ENCODE measurements around the gene CCDC73. TPM values are rescaled to one million over a fixed set of nuclear protein-coding genes. Genes with fewer than 3 reads are reported as not detected.

Gene CCDC73
- polyA plus RNA-seq, 4 donors: 0.01 to 0.09 TPM; not detected in 2

DNA sequence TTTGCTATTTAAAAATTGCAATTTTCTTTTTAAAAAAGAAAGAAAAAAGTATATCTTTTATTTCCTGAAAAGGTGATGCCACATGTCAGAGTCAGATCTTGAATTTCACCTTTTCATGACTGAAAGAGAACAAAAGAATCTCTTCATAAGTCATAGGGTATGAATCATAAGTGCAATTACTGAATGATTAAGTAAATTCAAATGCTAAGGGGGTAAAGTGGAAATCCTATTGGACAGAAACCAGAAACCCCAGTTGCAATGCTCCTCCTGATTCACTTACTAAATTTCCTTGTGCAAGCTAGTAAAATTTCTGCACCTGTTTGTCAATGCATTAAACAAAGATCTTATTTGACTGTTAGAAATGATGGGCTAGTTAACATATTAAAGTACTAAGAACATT lies 27.1 kb upstream of the CCDC73 start:
- H3K4me3 ChIP-seq (ENCODE audit: low read depth in 1 of 3, low read length in 3 of 3): no peak overlapping the region
- DNase-seq (no peak), FAIRE-seq (no peak)
- H3K27ac ChIP-seq (ENCODE audit: low read depth in 1 of 3, low read length in 2 of 3): no peak overlapping the region
- peaks cover 0 to 2% of the 10 kb centered on the region in 2 donors for H3K9me3 ChIP-seq (ENCODE audit: control insufficient read depth in 2 of 2, insufficient read depth in 1 of 2, low read depth in 1 of 2, low read length in 1 of 2)
- H3K27me3 ChIP-seq (ENCODE audit: control insufficient read depth in 3 of 3, insufficient read depth in 3 of 3, low read length in 3 of 3): no peaks in the 10 kb centered on the region
- H3K36me3 ChIP-seq (ENCODE audit: control insufficient read depth in 3 of 3, insufficient read depth in 2 of 3, low read depth in 1 of 3, low read length in 3 of 3): no peaks in the 10 kb centered on the region
- no peaks in the 10 kb centered on the region for H3K4me1 ChIP-seq (ENCODE audit: control insufficient read depth in 3 of 3, insufficient read depth in 2 of 3, low read depth in 1 of 3, low read length in 2 of 3)

DNA sequence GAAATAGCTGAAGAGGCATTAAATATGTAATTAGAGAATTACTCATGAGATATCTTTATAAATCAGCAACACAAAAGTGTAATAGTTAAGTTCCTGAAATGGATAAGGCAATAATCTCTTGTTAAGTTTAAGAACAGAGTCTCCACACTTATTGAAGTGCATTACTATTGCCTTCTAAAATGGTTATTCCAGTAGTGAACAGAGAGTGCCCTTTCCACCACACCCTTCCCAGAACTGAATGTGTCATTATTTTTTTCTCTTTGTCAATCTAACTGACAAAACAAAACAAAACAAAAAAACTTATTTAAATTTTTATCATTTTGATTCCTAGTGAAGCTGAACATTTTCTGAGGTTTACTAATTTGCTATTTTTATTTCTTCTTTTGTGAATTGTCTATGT lies 26.0 kb upstream of the CCDC73 start:
- no peak overlapping the region for H3K4me3 ChIP-seq (ENCODE audit: low read depth in 1 of 3, low read length in 3 of 3)
- no peaks in the 10 kb centered on the region for H3K4me1 ChIP-seq (ENCODE audit: control insufficient read depth in 3 of 3, insufficient read depth in 2 of 3, low read depth in 1 of 3, low read length in 2 of 3)
- DNase-seq (no peak), FAIRE-seq (no peak)
- no peaks in the 10 kb centered on the region for H3K27me3 ChIP-seq (ENCODE audit: control insufficient read depth in 3 of 3, insufficient read depth in 3 of 3, low read length in 3 of 3)
- H3K36me3 ChIP-seq (ENCODE audit: control insufficient read depth in 3 of 3, insufficient read depth in 2 of 3, low read depth in 1 of 3, low read length in 3 of 3): no peaks in the 10 kb centered on the region
- H3K9me3 ChIP-seq (ENCODE audit: control insufficient read depth in 2 of 2, insufficient read depth in 1 of 2, low read depth in 1 of 2, low read length in 1 of 2): peaks cover 0 to 2% of the 10 kb centered on the region in 2 donors
- no peak overlapping the region for H3K27ac ChIP-seq (ENCODE audit: low read depth in 1 of 3, low read length in 2 of 3)

DNA sequence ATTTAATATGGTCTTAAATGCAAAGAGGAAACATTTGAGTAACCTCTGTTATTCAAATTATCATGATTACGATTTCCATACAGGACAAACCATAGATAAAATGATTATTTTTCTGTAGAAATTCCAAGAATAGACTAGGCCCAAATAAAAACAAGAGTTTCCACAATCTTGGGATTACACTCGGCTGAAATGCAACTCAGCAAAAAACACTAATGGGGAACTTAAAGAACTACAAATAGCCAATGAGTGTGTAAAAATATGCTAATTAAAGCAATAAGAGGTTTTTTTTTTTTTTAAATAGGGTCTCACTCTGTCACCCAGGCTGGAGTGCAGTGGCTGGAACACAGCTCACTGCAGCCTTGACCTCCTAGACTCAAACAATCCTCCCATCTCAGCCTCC lies 24.7 kb upstream of the CCDC73 start:
- FAIRE-seq (no peak), DNase-seq (no peak)
- Histone ChIP-seq H3K4me1 (ENCODE audit: control insufficient read depth in 3 of 3, insufficient read depth in 2 of 3, low read depth in 1 of 3, low read length in 2 of 3) (no peaks in the 10 kb centered on the region), H3K9me3 (ENCODE audit: control insufficient read depth in 2 of 2, insufficient read depth in 1 of 2, low read depth in 1 of 2, low read length in 1 of 2) (peaks cover 0 to 2% of the 10 kb centered on the region in 2 donors), H3K27ac (ENCODE audit: low read depth in 1 of 3, low read length in 2 of 3) (no peak overlapping the region), H3K27me3 (ENCODE audit: control insufficient read depth in 3 of 3, insufficient read depth in 3 of 3, low read length in 3 of 3) (no peaks in the 10 kb centered on the region), H3K36me3 (ENCODE audit: control insufficient read depth in 3 of 3, insufficient read depth in 2 of 3, low read depth in 1 of 3, low read length in 3 of 3) (no peaks in the 10 kb centered on the region), H3K4me3 (ENCODE audit: low read depth in 1 of 3, low read length in 3 of 3) (no peak overlapping the region)
- 82 to 92% (median 86%) methylated on average over 2 of the region's 2 CpGs for WGBS, 3 donors

DNA sequence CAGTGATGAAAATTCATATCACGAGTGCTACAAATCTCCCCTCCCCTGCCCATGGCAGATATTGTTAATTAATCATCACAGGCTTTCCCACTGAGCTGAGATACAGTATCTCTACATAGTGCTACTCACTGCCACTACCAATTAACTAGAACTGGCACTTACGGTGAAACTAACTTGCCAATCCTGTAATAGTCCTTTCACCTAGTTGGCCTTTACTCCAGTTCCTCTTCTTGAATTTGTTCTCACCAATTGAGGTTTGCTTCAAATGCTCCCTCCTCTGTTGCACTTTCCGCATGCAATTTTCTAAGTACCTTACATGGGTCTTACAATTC lies 23.4 kb upstream of the CCDC73 start:
- no peak for FAIRE-seq
- no peak overlapping the region for H3K4me3 ChIP-seq (ENCODE audit: low read depth in 1 of 3, low read length in 3 of 3)
- H3K4me1 ChIP-seq (ENCODE audit: control insufficient read depth in 3 of 3, insufficient read depth in 2 of 3, low read depth in 1 of 3, low read length in 2 of 3): no peaks in the 10 kb centered on the region
- H3K27ac ChIP-seq (ENCODE audit: low read depth in 1 of 3, low read length in 2 of 3): no peak overlapping the region
- H3K27me3 ChIP-seq (ENCODE audit: control insufficient read depth in 3 of 3, insufficient read depth in 3 of 3, low read length in 3 of 3): no peaks in the 10 kb centered on the region
- no peak for DNase-seq
- WGBS, 3 donors: 71 to 81% (median 81%) methylated on average over 3 of the region's 3 CpGs
- no peaks in the 10 kb centered on the region for H3K9me3 ChIP-seq (ENCODE audit: control insufficient read depth in 2 of 2, insufficient read depth in 1 of 2, low read depth in 1 of 2, low read length in 1 of 2)
- H3K36me3 ChIP-seq (ENCODE audit: control insufficient read depth in 3 of 3, insufficient read depth in 2 of 3, low read depth in 1 of 3, low read length in 3 of 3): no peaks in the 10 kb centered on the region

DNA sequence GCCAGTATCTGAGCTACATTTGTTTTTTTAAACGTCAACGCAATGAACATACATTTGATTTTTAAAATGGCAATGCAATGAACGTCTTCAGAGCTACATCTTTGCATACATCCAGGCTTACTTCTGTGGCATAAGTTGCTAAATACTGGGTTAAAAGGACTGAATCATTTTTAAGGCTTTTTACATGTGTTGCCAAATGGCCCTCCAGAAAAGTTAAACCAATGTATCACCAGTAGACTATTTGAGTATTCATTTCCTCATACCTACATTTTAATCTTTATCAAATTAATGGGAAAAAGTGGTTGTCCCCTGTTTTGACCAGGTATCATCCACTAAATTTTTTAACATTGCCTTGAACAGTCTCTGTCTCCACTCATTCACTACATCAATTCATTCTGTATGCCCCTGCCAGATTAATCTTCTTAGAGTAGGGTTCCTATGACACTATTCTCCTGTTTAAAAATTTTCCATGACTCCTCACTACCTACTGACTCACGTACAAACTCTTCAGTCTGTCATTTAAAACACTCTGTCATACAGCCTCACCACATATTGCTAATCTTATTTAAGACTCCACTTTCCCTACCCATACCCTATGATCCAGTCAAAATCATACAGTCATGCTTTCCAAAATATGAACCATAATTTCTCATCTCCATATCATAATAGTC lies 22.9 kb upstream of the CCDC73 start:
- no peak overlapping the region for H3K27ac ChIP-seq (ENCODE audit: low read depth in 1 of 3, low read length in 2 of 3)
- H3K9me3 ChIP-seq (ENCODE audit: control insufficient read depth in 2 of 2, insufficient read depth in 1 of 2, low read depth in 1 of 2, low read length in 1 of 2): no peaks in the 10 kb centered on the region
- WGBS, 3 donors: 81 to 88% (median 86%) methylated on average over 4 of the region's 4 CpGs

DNA sequence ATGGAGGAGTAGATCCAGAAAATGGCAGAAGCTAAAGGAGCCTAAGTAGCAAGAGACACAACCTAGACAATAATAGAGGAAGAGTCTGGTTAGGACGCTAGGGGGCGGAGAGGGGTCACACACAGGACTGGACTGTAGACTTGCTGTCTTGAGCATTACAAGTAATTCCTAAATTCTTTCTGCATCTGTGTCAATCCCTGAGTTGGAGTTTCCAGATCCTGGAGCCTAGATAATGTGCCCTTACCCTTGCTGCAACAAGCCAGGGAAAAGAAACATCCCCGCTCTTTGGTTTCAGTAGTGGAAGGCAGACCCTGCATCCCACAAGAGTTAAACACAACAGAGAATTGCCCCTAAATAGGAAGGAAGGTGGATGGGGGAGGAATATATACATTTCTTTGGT lies 14.9 kb upstream of the CCDC73 start:
- H3K27ac ChIP-seq (ENCODE audit: low read depth in 1 of 3, low read length in 2 of 3): no peak overlapping the region
- no peaks in the 10 kb centered on the region for H3K27me3 ChIP-seq (ENCODE audit: control insufficient read depth in 3 of 3, insufficient read depth in 3 of 3, low read length in 3 of 3)
- H3K36me3 ChIP-seq (ENCODE audit: control insufficient read depth in 3 of 3, insufficient read depth in 2 of 3, low read depth in 1 of 3, low read length in 3 of 3): no peaks in the 10 kb centered on the region
- no peaks in the 10 kb centered on the region for H3K9me3 ChIP-seq (ENCODE audit: control insufficient read depth in 2 of 2, insufficient read depth in 1 of 2, low read depth in 1 of 2, low read length in 1 of 2)
- H3K4me1 ChIP-seq (ENCODE audit: control insufficient read depth in 3 of 3, insufficient read depth in 2 of 3, low read depth in 1 of 3, low read length in 2 of 3): no peaks in the 10 kb centered on the region
- WGBS, 3 donors: 21 to 25% (median 23%) methylated on average over 3 of the region's 3 CpGs
- peak; percentile 76 to 82 for DNase-seq
- no peak overlapping the region for H3K4me3 ChIP-seq (ENCODE audit: low read depth in 1 of 3, low read length in 3 of 3)
- no peak for FAIRE-seq

More for the DNA sequence above, 22.9 kb upstream of the CCDC73 start:
- Histone ChIP-seq H3K4me3 (ENCODE audit: low read depth in 1 of 3, low read length in 3 of 3) (no peak overlapping the region), H3K4me1 (ENCODE audit: control insufficient read depth in 3 of 3, insufficient read depth in 2 of 3, low read depth in 1 of 3, low read length in 2 of 3) (no peaks in the 10 kb centered on the region), H3K36me3 (ENCODE audit: control insufficient read depth in 3 of 3, insufficient read depth in 2 of 3, low read depth in 1 of 3, low read length in 3 of 3) (no peaks in the 10 kb centered on the region), H3K27me3 (ENCODE audit: control insufficient read depth in 3 of 3, insufficient read depth in 3 of 3, low read length in 3 of 3) (no peaks in the 10 kb centered on the region)
- FAIRE-seq (no peak), DNase-seq (no peak)

DNA sequence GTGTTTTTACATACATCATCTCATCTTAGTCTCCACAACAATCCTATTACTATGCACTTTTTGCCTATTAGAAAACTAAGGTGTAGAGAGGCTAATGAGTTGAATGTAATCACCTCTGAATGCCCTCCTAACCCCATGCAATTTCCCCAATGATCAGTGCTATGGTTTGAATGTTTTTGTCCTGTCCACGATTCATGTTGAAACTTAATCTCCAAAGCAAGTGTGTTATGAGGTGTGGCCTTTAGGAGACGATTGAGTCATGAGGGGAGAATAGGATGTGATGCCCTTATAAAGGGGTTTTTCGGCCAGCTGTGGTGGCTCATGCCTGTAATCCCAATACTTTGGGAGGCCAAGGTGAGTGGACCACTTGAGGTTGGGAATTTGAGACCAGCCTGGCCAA lies 2.0 kb upstream of the CCDC73 start:
- no peak for FAIRE-seq
- H3K4me3 ChIP-seq (ENCODE audit: low read depth in 1 of 3, low read length in 3 of 3): no peak overlapping the region
- no peak overlapping the region for H3K27ac ChIP-seq (ENCODE audit: low read depth in 1 of 3, low read length in 2 of 3)
- peaks cover 0 to 4% (median 0%) of the 10 kb centered on the region in 3 donors for H3K27me3 ChIP-seq (ENCODE audit: control insufficient read depth in 3 of 3, insufficient read depth in 3 of 3, low read length in 3 of 3)
- WGBS, 3 donors: 70 to 83% (median 74%) methylated on average over 3 of the region's 3 CpGs
- H3K36me3 ChIP-seq (ENCODE audit: control insufficient read depth in 3 of 3, insufficient read depth in 2 of 3, low read depth in 1 of 3, low read length in 3 of 3): no peaks in the 10 kb centered on the region
- DNase-seq: no peak
- H3K9me3 ChIP-seq (ENCODE audit: control insufficient read depth in 2 of 2, insufficient read depth in 1 of 2, low read depth in 1 of 2, low read length in 1 of 2): no peaks in the 10 kb centered on the region
- H3K4me1 ChIP-seq (ENCODE audit: control insufficient read depth in 3 of 3, insufficient read depth in 2 of 3, low read depth in 1 of 3, low read length in 2 of 3): no peaks in the 10 kb centered on the region

GRCh38 chr11:32792948-32793475 lies 1.4 kb downstream of the CCDC73 start:
- DNase-seq: peak; percentile 69
- Histone ChIP-seq H3K9me3 (ENCODE audit: control insufficient read depth in 2 of 2, insufficient read depth in 1 of 2, low read depth in 1 of 2, low read length in 1 of 2) (no peaks in the 10 kb centered on the region), H3K27ac (ENCODE audit: low read depth in 1 of 3, low read length in 2 of 3) (no peak overlapping the region), H3K4me3 (ENCODE audit: low read depth in 1 of 3, low read length in 3 of 3) (no peak overlapping the region), H3K36me3 (ENCODE audit: control insufficient read depth in 3 of 3, insufficient read depth in 2 of 3, low read depth in 1 of 3, low read length in 3 of 3) (no peaks in the 10 kb centered on the region), H3K27me3 (ENCODE audit: control insufficient read depth in 3 of 3, insufficient read depth in 3 of 3, low read length in 3 of 3) (peaks cover 0 to 5% (median 0%) of the 10 kb centered on the region in 3 donors), H3K4me1 (ENCODE audit: control insufficient read depth in 3 of 3, insufficient read depth in 2 of 3, low read depth in 1 of 3, low read length in 2 of 3) (no peaks in the 10 kb centered on the region)
- no peak for FAIRE-seq
- 13 to 18% (median 15%) methylated on average over 13 of the region's 13 CpGs for WGBS, 3 donors

Data from small intestine (tissue), 7 donors.